RCC 7860 (cell line): ENCODE measurements around the gene WNT5B.
A peak's percentile ranks its signal among the peaks of the same experiment; 100 is the strongest.

ENCODE experiments used
- DNase-seq: peaks from one replicate; pipeline ENCODE4 v3.0.0-alpha.2; 2015; ENCODE audit warnings: low spot score
- FAIRE-seq: peaks from 2 replicates; lab custom pipeline; 2012; peaks lifted over from hg19 to GRCh38; lab: Jason Lieb, UNC

Gene WNT5B

GRCh38 chr12:1647285-1647669, 18.2 kb downstream of the WNT5B start:
- FAIRE-seq (no peak), DNase-seq (no peak)

GRCh38 chr12:1650260-1650977, 21.4 kb downstream of the WNT5B start:
- DNase-seq: no peak
- FAIRE-seq: no peak

GRCh38 chr12:1650978-1651361, 21.9 kb downstream of the WNT5B start:
- no peak for DNase-seq

GRCh38 chr12:1651946-1652345, 22.9 kb downstream of the WNT5B start:
- no peak for DNase-seq
- FAIRE-seq: no peak

More at GRCh38 chr12:1650978-1651361, 21.9 kb downstream of the WNT5B start:
- no peak for FAIRE-seq

GRCh38 chr12:1655225-1655788, 26.3 kb downstream of the WNT5B start:
- no peak for DNase-seq
- no peak for FAIRE-seq

GRCh38 chr12:1656902-1657301, 27.9 kb downstream of the WNT5B start:
- DNase-seq (no peak), FAIRE-seq (no peak)

GRCh38 chr12:1657688-1658087, 28.7 kb downstream of the WNT5B start:
- DNase-seq (no peak), FAIRE-seq (no peak)

- no peak for DNase-seq
- no peak for FAIRE-seq
Measured at GRCh38 chr12:1660304-1661187, 31.5 kb downstream of the WNT5B start.

- no peak for FAIRE-seq
- peak; percentile 78 for DNase-seq
Measured at GRCh38 chr12:1661553-1662335, 32.7 kb downstream of the WNT5B start.

GRCh38 chr12:1662761-1663439, 33.9 kb downstream of the WNT5B start:
- DNase-seq (no peak), FAIRE-seq (no peak)

- FAIRE-seq (no peak), DNase-seq (no peak)
Measured at GRCh38 chr12:1663440-1664132, 34.6 kb downstream of the WNT5B start.

GRCh38 chr12:1665366-1665765, 36.3 kb downstream of the WNT5B start:
- FAIRE-seq (no peak), DNase-seq (no peak)

GRCh38 chr12:1666215-1666614, 37.2 kb downstream of the WNT5B start:
- FAIRE-seq (no peak), DNase-seq (no peak)

- no peak for DNase-seq
Measured at GRCh38 chr12:1666685-1667162, 37.7 kb downstream of the WNT5B start.

GRCh38 chr12:1668833-1669543, 40.0 kb downstream of the WNT5B start:
- FAIRE-seq (no peak), DNase-seq (no peak)

More at GRCh38 chr12:1666685-1667162, 37.7 kb downstream of the WNT5B start:
- FAIRE-seq: no peak

GRCh38 chr12:1670358-1671268, 41.6 kb downstream of the WNT5B start:
- no peak for FAIRE-seq
- no peak for DNase-seq

- FAIRE-seq (no peak), DNase-seq (no peak)
Measured at GRCh38 chr12:1676043-1676442, 47.0 kb downstream of the WNT5B start.
